ENCODE data around the gene UQCRHL.

Gene UQCRHL

GRCh38 chr1:15851210-15852035, 44.0 kb upstream of the UQCRHL start:
- Histone ChIP-seq H3K9me3 (ENCODE audit: control insufficient read depth, insufficient read depth, low read depth, low read length) (no peaks in the 10 kb centered on the region), H3K4me1 (ENCODE audit: control insufficient read depth, insufficient read depth, low read length) (peaks cover 17% of the 10 kb centered on the region), H3K36me3 (ENCODE audit: control insufficient read depth in 2 of 2, insufficient read depth in 1 of 2, low read length in 2 of 2) (peaks cover 6 to 15% of the 10 kb centered on the region in 2 experiments; a peak in 2 of 3 replicates), H3K27ac (ENCODE audit: extremely low read depth, low read depth, low read length) (0 out of 2 replicates have a peak overlapping the region, but pooled peaks have one; percentile 39), H3K4me3 (ENCODE audit: low read depth, low read length) (peak overlapping the region; percentile 87; the same call in 1 of the 2 replicates)
- CTCF ChIA-PET, result interaction anchor here (0.6 kb wide), 1 partner anchor 426 kb away, joined by 5 read pairs; no protein-coding TSS in a partner anchor
- POLR2A ChIA-PET, result interaction anchor here (1.3 to 2.4 kb wide), 3 partner anchors 17 to 46 kb away, joined by 3 to 7 read pairs (median 7); no protein-coding TSS in a partner anchor
- TF ChIP-seq ZNF214 (tag by site-specific recombination; IDR thresholded peaks at IDR 0.05; ENCODE audit: borderline replicate concordance) (no peak), ZSCAN23 (tag by site-specific recombination; IDR thresholded peaks at IDR 0.05) (no peak), GFI1B (tag by site-specific recombination; IDR thresholded peaks at IDR 0.05) (no peak), ZNF664 (tag by site-specific recombination; IDR thresholded peaks at IDR 0.05) (peak; percentile 33; the same call in 1 of the 2 replicates), ZBTB21 (tag by site-specific recombination; IDR thresholded peaks at IDR 0.05) (no peak), PRDM6 (tag by site-specific recombination; IDR thresholded peaks at IDR 0.05) (peak; percentile 82), ZFP69B (tag by site-specific recombination; IDR thresholded peaks at IDR 0.05) (no peak), GLI4 (tag by site-specific recombination; IDR thresholded peaks at IDR 0.05) (no peak), INSM2 (tag by site-specific recombination; IDR thresholded peaks at IDR 0.05) (no peak), ZNF785 (tag by site-specific recombination; IDR thresholded peaks at IDR 0.05) (no peak), ZNF544 (tag by site-specific recombination; IDR thresholded peaks at IDR 0.05) (no peak), GLIS1 (tag by site-specific recombination; IDR thresholded peaks at IDR 0.05) (peak; percentile 61; the same call in 1 of the 2 replicates), PBX3 (CRISPR knock-in tag; IDR thresholded peaks at IDR 0.05) (no peak), ZSCAN16 (tag by site-specific recombination; IDR thresholded peaks at IDR 0.05) (no peak), ZNF19 (tag by site-specific recombination; IDR thresholded peaks at IDR 0.05; ENCODE audit: low read depth) (no peak), ZBTB6 (tag by site-specific recombination; IDR thresholded peaks at IDR 0.05) (no peak)

GRCh38 chr1:15850471-15851001, 43.1 kb upstream of the UQCRHL start:
- Histone ChIP-seq H3K4me3 (ENCODE audit: low read depth, low read length) (peak overlapping the region; percentile 87), H3K9me3 (ENCODE audit: control insufficient read depth, insufficient read depth, low read depth, low read length) (no peaks in the 10 kb centered on the region), H3K36me3 (ENCODE audit: control insufficient read depth in 2 of 2, insufficient read depth in 1 of 2, low read length in 2 of 2) (peaks cover 6 to 15% of the 10 kb centered on the region in 2 experiments; a peak in 2 of 3 replicates), H3K27ac (ENCODE audit: extremely low read depth, low read depth, low read length) (peak overlapping the region; percentile 98), H3K4me1 (ENCODE audit: control insufficient read depth, insufficient read depth, low read length) (peaks cover 17% of the 10 kb centered on the region)
- POLR2A ChIA-PET, result interaction anchor here (0.9 to 4.8 kb wide), 10 partner anchors 9 to 1053 kb away, joined by 3 to 106 read pairs (median 8); no protein-coding TSS in a partner anchor
- CTCF ChIA-PET, result interaction anchor here (0.6 to 1.1 kb wide), 5 partner anchors 27 to 662 kb away, joined by 3 to 5 read pairs (median 3); no protein-coding TSS in a partner anchor
- TF ChIP-seq FEZF1 (tag by site-specific recombination; IDR thresholded peaks at IDR 0.05) (peak; percentile 39; the same call in 1 of the 2 replicates), PRDM6 (tag by site-specific recombination; IDR thresholded peaks at IDR 0.05) (peak; percentile 71; the same call in 1 of the 2 replicates), TSHZ1 (tag by site-specific recombination; IDR thresholded peaks at IDR 0.05; ENCODE audit: borderline replicate concordance) (0 out of 2 replicates have a peak, but pooled peaks have one; percentile 3), PRDM1 (tag by site-specific recombination; IDR thresholded peaks at IDR 0.05) (peak; percentile 89), ZBTB7A (tag by site-specific recombination; IDR thresholded peaks at IDR 0.05; ENCODE audit: low read depth) (no peak)

Data from HEK293 (cell line).